MCF 10A (cell line): ENCODE measurements around the gene EHD1. TPM values are rescaled to one million over a fixed set of nuclear protein-coding genes. Genes with fewer than 3 reads are reported as not detected.
"Not testable (repeated sequence)": the region's sequence is repeated elsewhere in the genome, so short reads cannot be mapped to it uniquely, and the experiment has no call there.

Experiments used
- BruUV-seq: library from RNA; stranded (reverse); fragments of 400-500 nt; replicated peaks from 2 replicates; lab custom pipeline; 2021; lab: Mats Ljungman, UMichigan
- CTCF ChIA-PET: fragments of 300-600 bp; sonication (Branson Sonifier 250); formaldehyde crosslinking; extraction: SDS; loops from one replicate; lab custom pipeline; 2021; ENCODE audit warnings: antibody characterized with exemption, inconsistent platforms; lab: Yijun Ruan, JAX
- POLR2A ChIA-PET: fragments of 300-600, 350-650 bp; sonication (Branson Sonifier 250); formaldehyde crosslinking; extraction: SDS; loops from one replicate; lab custom pipeline; 2020; ENCODE audit warnings: antibody characterized with exemption, inconsistent platforms; lab: Yijun Ruan, JAX
- DNase-seq: peaks from one replicate; pipeline ENCODE4 v3.0.0-alpha.2; 2018; ENCODE audit not compliant: unreplicated experiment
- H3K27ac Mint-ChIP-seq: one replicate; pipeline ENCODE4 v1.8.0; 2022; ENCODE audit warnings: mild to moderate bottlenecking, low read depth, mixed read lengths; ENCODE audit not compliant: unreplicated experiment
- H3K27me3 Mint-ChIP-seq: one replicate; pipeline ENCODE4 v1.8.0; 2022; ENCODE audit warnings: mixed read lengths; ENCODE audit not compliant: insufficient read depth, unreplicated experiment
- H3K36me3 Mint-ChIP-seq: one replicate; pipeline ENCODE4 v1.8.0; 2022; ENCODE audit warnings: mild to moderate bottlenecking, moderate library complexity, mixed read lengths; ENCODE audit not compliant: insufficient read depth, unreplicated experiment
- H3K4me1 Mint-ChIP-seq: one replicate; pipeline ENCODE4 v1.8.0; 2022; ENCODE audit warnings: mixed read lengths; ENCODE audit not compliant: insufficient read depth, unreplicated experiment
- H3K4me3 Mint-ChIP-seq: one replicate; pipeline ENCODE4 v1.8.0; 2022; ENCODE audit warnings: mild to moderate bottlenecking, moderate library complexity, mixed read lengths; ENCODE audit not compliant: unreplicated experiment
- H3K9me3 Mint-ChIP-seq: one replicate; pipeline ENCODE4 v1.8.0; 2022; ENCODE audit warnings: mixed read lengths; ENCODE audit not compliant: unreplicated experiment
- intact Hi-C: fragments of 100-400 bp; cut with micrococcal nuclease; formaldehyde crosslinking; loops from 2 replicates; pipeline ENCODE4 v1.14.1; 2022
- total RNA-seq: library from RNA; stranded (reverse); gene quantifications from 2 replicates; pipeline ENCODE4 v1.2.3, GENCODE V29; 2022
- TF ChIP-seq, protein P1 (sequence below): fragments of 200-600 bp; IDR thresholded peaks from one replicate; pipeline ENCODE4 v1.8.0; 2022; ENCODE audit warnings: antibody characterized with exemption, mild to moderate bottlenecking; ENCODE audit not compliant: unreplicated experiment

The EHD1 gene
- total RNA-seq, 1 experiment from 2014 or later: 80.6 TPM

DNA sequence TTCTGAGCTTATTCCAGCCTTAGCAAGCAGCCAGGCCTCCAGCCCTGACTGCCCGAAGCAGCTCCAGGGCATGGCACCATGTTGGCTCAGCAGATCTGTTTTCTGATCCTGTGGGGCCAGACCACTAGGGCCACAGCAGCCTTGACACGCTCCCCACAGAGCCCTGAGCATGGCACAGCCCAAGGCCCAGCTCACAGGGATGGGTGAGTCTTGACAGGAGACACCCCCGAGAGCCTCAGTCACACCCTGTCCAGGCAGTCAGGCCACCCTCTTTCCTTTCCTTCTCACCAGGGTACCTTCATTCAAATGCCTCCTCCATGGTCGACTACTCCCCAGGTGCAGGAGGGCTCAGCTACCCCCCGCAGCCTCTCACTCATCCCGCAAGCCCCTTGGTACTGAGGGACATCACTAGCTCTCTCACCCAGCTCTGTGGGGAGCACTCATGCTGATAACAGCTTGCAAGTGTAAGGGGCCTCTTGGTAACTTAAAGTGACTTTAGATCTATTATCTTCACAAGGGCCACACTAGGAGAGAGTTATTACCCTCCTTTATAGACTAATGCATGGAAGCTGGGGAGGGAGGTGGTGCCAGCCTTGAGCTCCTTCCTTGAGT is 30.1 kb downstream of the EHD1 start:
- no peak for DNase-seq
- BruUV-seq: no TSS peak
- no peaks in the 10 kb centered on the region for H3K27me3 Mint-ChIP-seq
- CTCF ChIA-PET: interaction anchor here (0.7 to 15.7 kb wide), 24 partner anchors 8 to 273 kb away, joined by 3 to 286 read pairs (median 5); partner anchors contain the start of genes ARL2, BATF2, EHD1 and FAU
- H3K9me3 Mint-ChIP-seq: no peaks in the 10 kb centered on the region
- H3K36me3 Mint-ChIP-seq: peaks cover under 1% of the 10 kb centered on the region
- TF ChIP-seq, protein P1, sequence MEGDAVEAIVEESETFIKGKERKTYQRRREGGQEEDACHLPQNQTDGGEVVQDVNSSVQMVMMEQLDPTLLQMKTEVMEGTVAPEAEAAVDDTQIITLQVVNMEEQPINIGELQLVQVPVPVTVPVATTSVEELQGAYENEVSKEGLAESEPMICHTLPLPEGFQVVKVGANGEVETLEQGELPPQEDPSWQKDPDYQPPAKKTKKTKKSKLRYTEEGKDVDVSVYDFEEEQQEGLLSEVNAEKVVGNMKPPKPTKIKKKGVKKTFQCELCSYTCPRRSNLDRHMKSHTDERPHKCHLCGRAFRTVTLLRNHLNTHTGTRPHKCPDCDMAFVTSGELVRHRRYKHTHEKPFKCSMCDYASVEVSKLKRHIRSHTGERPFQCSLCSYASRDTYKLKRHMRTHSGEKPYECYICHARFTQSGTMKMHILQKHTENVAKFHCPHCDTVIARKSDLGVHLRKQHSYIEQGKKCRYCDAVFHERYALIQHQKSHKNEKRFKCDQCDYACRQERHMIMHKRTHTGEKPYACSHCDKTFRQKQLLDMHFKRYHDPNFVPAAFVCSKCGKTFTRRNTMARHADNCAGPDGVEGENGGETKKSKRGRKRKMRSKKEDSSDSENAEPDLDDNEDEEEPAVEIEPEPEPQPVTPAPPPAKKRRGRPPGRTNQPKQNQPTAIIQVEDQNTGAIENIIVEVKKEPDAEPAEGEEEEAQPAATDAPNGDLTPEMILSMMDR: no peak
- H3K4me1 Mint-ChIP-seq: peaks cover 30% of the 10 kb centered on the region
- intact Hi-C loops: no loop called here
- no peak overlapping the region for H3K4me3 Mint-ChIP-seq
- POLR2A ChIA-PET: interaction anchor here (0.7 to 2.3 kb wide), 9 partner anchors 8 to 262 kb away, joined by 4 to 22 read pairs (median 7); partner anchors contain the start of genes ATG2A, EHD1 and SF1
- no peak overlapping the region for H3K27ac Mint-ChIP-seq

DNA sequence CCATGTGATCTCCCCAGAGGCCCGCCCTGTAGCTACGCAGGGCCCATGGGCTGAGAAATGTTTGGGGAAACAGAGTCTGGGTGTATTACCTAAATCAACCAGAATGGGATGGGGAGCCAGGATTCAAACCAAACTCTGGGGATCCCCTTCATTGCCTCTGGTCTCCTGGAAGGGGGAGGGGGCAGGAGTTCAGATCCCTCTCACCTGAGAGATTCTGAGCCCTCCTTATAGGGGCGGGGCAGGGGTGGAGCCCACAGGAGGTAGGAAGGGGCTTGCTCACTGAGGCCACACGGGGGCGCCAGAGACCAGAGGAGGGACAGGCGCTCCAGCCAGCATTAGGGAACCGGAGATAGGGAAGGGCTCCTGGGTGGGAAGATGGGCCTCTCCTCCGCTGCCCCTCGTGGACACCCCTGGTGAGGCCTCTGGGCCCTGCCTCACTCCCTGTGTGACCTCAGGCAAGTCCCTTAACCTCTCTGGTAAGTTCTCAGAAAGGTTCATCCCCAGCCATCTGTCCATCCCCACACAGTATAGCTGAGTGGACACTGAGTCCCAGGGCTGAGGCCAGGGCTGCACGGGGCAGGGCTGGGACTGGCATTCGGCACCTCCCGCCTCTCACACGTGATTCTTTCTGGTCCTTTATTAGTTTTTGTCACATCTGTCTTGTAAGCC is 31.3 kb downstream of the EHD1 start:
- H3K36me3 Mint-ChIP-seq: peaks cover 6% of the 10 kb centered on the region
- POLR2A ChIA-PET: interaction anchor here (0.6 to 2.3 kb wide), 12 partner anchors 9 to 482 kb away, joined by 3 to 22 read pairs (median 7); partner anchors contain the start of genes ATG2A, BATF2, EHD1 and SF1

DNA sequence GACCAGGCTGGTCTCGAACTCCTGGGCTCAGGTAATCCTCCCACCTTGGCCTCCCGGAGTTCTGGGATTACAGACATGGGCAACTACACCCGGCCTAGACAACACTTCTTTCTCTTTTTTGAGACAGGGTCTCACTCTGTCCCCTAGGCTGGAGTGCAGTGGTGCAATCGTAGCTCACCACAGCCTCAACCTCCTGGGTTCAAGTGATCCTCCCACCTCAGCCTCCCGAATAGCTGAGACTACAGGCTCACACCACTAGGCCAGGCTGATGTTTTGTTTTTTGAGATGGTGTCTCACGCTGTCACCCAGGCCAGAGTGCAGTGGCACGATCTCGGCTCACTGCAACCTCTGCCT is 32.7 kb downstream of the EHD1 start:
- ChIA-PET POLR2A (interaction anchor here (0.8 to 2.2 kb wide), 8 partner anchors 9 to 276 kb away, joined by 3 to 14 read pairs (median 4); partner anchors contain the start of genes EHD1, FAU and MRPL49), CTCF (interaction anchor here (0.6 to 15.7 kb wide), 13 partner anchors 11 to 272 kb away, joined by 3 to 286 read pairs (median 5); partner anchors contain the start of genes ARL2, EHD1, MAP4K2 and SAC3D1)
- not testable (repeated sequence) for H3K27ac Mint-ChIP-seq, BruUV-seq, DNase-seq, H3K9me3 Mint-ChIP-seq, H3K4me3 Mint-ChIP-seq, H3K27me3 Mint-ChIP-seq
- intact Hi-C loops: loop anchor here (2.0 kb wide), 1 partner anchor 43 kb away; the partner anchor contains the start of gene MAP4K2
- peaks cover 16% of the 10 kb centered on the region for H3K36me3 Mint-ChIP-seq
- H3K4me1 Mint-ChIP-seq: peaks cover 33% of the 10 kb centered on the region

More for the DNA sequence above, 31.3 kb downstream of the EHD1 start:
- peaks cover 33% of the 10 kb centered on the region for H3K4me1 Mint-ChIP-seq
- H3K27ac Mint-ChIP-seq: no peak overlapping the region
- TF ChIP-seq, protein P1: peak; percentile 98
- H3K4me3 Mint-ChIP-seq: no peak overlapping the region
- no peaks in the 10 kb centered on the region for H3K27me3 Mint-ChIP-seq
- BruUV-seq: no TSS peak
- H3K9me3 Mint-ChIP-seq: no peaks in the 10 kb centered on the region
- CTCF ChIA-PET: interaction anchor here (0.6 to 15.7 kb wide), 31 partner anchors 9 to 274 kb away, joined by 3 to 286 read pairs (median 5); partner anchors contain the start of genes ARL2, BATF2, EHD1 and FAU
- intact Hi-C loops: loop anchor here (1.0 kb wide), 6 partner anchors 31 to 270 kb away; partner anchors contain the start of genes ARL2, ATG2A, EHD1 and ZNHIT2
- DNase-seq: peak; percentile 94

DNA sequence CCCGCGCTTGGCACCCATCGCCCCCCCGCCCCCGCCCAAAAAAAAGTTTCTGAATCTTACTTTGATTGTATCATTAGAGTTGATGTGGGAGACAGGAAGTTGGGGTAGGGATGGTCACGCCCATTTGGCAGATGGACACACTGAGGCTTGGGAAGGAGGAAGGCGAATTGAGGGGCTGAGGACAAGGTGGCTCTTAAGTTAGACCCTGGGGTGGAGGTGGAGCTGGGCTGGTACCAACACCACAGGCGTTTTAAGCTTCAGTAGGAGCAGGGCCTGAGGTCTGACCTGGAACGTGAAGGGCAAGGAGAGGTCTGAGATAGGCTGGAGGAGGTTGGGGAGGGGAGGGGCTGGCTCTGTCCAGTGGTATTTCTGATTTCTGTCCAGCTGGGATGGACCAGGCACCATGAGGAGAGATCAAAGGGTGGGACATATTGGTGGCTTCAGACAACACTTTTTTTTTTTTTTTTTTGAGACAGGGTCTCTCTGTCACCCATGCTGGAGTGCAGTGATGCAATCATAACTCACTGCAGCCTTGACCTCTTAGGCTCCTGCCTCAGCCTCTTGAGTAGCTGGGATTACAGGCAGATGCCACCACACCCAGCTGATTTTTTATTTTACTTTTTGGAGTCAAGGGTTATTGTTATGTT is 33.2 kb downstream of the EHD1 start:
- peaks cover 33% of the 10 kb centered on the region for H3K4me1 Mint-ChIP-seq
- intact Hi-C loops: loop anchor here (2.0 kb wide), 1 partner anchor 42 kb away; the partner anchor contains the start of gene MAP4K2
- TF ChIP-seq, protein P1: no peak
- CTCF ChIA-PET: interaction anchor here (0.6 to 15.7 kb wide), 15 partner anchors 11 to 273 kb away, joined by 3 to 286 read pairs (median 5); partner anchors contain the start of genes ARL2, EHD1, MAP4K2 and SAC3D1
- DNase-seq: no peak
- no TSS peak for BruUV-seq
- H3K9me3 Mint-ChIP-seq: no peaks in the 10 kb centered on the region
- H3K27me3 Mint-ChIP-seq: no peaks in the 10 kb centered on the region
- H3K36me3 Mint-ChIP-seq: peaks cover 16% of the 10 kb centered on the region
- peak overlapping the region; percentile 77 for H3K4me3 Mint-ChIP-seq
- POLR2A ChIA-PET: interaction anchor here (0.6 to 2.4 kb wide), 11 partner anchors 10 to 277 kb away, joined by 3 to 14 read pairs (median 4); partner anchors contain the start of genes EHD1, FAU, MRPL49 and SF1
- H3K27ac Mint-ChIP-seq: no peak overlapping the region
